Mucosa of descending colon (tissue), 3 donors: ENCODE results near the gene GID8. TPM values are rescaled to one million over a fixed set of nuclear protein-coding genes. Genes with fewer than 3 reads are reported as not detected.
A peak's percentile ranks its signal among the peaks of the same experiment; 100 is the strongest.

Experiments
- ATAC-seq: fragments of 200-7000 bp; cut with Tn5 transposase; one replicate; pipeline ENCODE4 v1.9.1; 2020; ENCODE audit warnings: mild to moderate bottlenecking, moderate library complexity
- DNase-seq, 3 donors: peaks; one replicate each; pipeline ENCODE4 v3.0.0-alpha.2; 2020
- H3K36me3 ChIP-seq: fragments of 200-600 bp; one replicate; pipeline ENCODE4 v1.8.0; 2021; ENCODE audit warnings: low read depth, mild to moderate bottlenecking
- H3K4me1 ChIP-seq: fragments of 200-600 bp; one replicate; pipeline ENCODE4 v1.8.0; 2021; ENCODE audit warnings: low read depth, mild to moderate bottlenecking
- H3K4me3 ChIP-seq: fragments of 200-600 bp; one replicate; pipeline ENCODE4 v1.8.0; 2021; ENCODE audit warnings: mild to moderate bottlenecking
- H3K9me3 ChIP-seq: fragments of 200-600 bp; one replicate; pipeline ENCODE4 v1.8.0; 2021; ENCODE audit warnings: mild to moderate bottlenecking
- intact Hi-C, 2 donors: fragments of 100-400 bp; cut with DNase I in 1 of 2; cut with micrococcal nuclease in 1 of 2; formaldehyde crosslinking; loops; one replicate each; pipeline versions ENCODE4 v1.11.0 to v1.11.1; 2022; cut with DNase I, micrococcal nuclease
- total RNA-seq, 3 donors: library from RNA; stranded (reverse); fragmentation: NEBNext Ultra II Directional in 2 of 3; extraction: Animal tissue kit (Norgen Biotek cat#: 25700) in 2 of 3; gene quantifications; one replicate each; pipeline versions ENCODE4 v1.2.1 to v1.2.4, GENCODE V29; 2021 to 2023
- TF ChIP-seq, protein P1 (sequence below): fragments of 200-600 bp; IDR thresholded peaks from one replicate; pipeline ENCODE4 v1.8.0; 2022; ENCODE audit warnings: antibody characterized with exemption, mild to moderate bottlenecking
- donor health status: DM: no; HTN: no; CAD: no; lungs with moderate emphysema.
- donor health status: DM: no; HTN: no; CAD: no.
- donor health status: DM: no; HTN: yes; CAD: no.

Gene GID8
- total RNA-seq, 3 donors from 2014 or later: 32.6 to 37.1 (median 34.2) TPM

DNA sequence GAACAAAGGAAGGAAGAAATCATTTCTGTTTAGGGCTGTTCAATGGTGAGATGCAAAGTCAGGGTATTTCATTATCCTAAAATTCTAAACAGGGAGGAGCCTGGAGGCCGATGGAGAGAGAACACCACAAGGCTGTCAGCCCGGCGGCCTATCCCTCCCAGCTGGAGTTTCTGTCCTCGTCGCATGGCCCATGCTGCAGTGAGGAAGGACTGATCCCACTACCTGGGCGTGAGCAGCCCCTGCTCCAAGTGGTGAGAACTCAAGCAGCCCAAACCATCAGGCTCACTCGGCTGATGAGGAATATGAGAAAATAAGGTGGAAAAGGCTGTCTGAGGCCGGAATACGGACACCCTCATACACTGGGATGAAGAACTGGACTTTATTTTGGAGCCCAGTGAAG lies 42.4 kb upstream of the GID8 start:
- DNase-seq (no peak), ATAC-seq (no peak)
- H3K4me1 ChIP-seq: peaks cover 20% of the 10 kb centered on the region
- no peak overlapping the region for H3K4me3 ChIP-seq
- peaks cover 23% of the 10 kb centered on the region for H3K36me3 ChIP-seq
- intact Hi-C loops: no loop called here
- H3K9me3 ChIP-seq: no peaks in the 10 kb centered on the region
- TF ChIP-seq, protein P1, sequence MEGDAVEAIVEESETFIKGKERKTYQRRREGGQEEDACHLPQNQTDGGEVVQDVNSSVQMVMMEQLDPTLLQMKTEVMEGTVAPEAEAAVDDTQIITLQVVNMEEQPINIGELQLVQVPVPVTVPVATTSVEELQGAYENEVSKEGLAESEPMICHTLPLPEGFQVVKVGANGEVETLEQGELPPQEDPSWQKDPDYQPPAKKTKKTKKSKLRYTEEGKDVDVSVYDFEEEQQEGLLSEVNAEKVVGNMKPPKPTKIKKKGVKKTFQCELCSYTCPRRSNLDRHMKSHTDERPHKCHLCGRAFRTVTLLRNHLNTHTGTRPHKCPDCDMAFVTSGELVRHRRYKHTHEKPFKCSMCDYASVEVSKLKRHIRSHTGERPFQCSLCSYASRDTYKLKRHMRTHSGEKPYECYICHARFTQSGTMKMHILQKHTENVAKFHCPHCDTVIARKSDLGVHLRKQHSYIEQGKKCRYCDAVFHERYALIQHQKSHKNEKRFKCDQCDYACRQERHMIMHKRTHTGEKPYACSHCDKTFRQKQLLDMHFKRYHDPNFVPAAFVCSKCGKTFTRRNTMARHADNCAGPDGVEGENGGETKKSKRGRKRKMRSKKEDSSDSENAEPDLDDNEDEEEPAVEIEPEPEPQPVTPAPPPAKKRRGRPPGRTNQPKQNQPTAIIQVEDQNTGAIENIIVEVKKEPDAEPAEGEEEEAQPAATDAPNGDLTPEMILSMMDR: no peak

DNA sequence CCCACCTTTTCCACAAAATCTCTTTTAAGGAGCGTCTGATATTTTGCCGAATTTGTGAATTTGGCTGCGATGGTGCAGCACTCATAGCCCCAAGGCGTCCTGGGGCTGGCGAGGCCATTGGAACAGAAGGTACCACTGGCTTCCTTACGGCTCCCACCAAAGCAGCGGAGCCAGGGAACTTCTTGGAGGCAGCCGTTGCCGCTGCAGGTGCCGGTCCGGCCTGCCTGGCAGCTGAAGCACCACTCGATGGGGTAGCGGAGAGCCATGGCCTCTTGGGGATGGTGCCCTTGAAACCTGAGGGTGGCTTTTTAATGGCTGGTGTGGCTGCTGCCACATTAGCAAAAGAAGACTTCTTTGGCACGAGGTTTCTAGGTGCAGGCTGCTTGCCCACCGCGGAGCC lies 41.4 kb upstream of the GID8 start:
- no peak overlapping the region for H3K4me3 ChIP-seq
- ATAC-seq: no peak
- no peak for DNase-seq
- peaks cover 29% of the 10 kb centered on the region for H3K4me1 ChIP-seq
- H3K36me3 ChIP-seq: peaks cover 23% of the 10 kb centered on the region
- intact Hi-C loops: no loop called here
- no peaks in the 10 kb centered on the region for H3K9me3 ChIP-seq
- TF ChIP-seq, protein P1: no peak

DNA sequence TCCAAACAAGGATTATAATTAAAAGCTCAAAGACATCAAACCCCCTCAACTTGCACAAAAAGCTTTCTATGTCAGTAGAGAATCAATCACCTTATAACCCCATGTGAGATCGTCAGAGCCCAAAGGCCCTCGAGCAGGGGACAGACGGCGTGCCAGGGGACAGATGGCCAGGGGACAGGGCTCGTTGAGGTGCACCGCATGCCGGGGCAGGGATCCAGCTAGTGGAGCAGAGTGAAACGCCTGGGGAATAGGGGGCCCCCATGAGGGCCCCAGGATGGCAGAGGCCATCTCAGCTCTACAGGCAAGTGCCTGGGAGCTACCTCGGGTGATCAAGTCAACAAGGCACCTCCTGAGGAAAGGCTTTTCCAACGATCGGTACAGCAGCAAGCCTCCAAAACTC lies 40.3 kb upstream of the GID8 start:
- DNase-seq (no peak), ATAC-seq (no peak)
- Histone ChIP-seq H3K4me3 (no peak overlapping the region), H3K36me3 (peaks cover 17% of the 10 kb centered on the region), H3K4me1 (peaks cover 29% of the 10 kb centered on the region), H3K9me3 (no peaks in the 10 kb centered on the region)
- TF ChIP-seq, protein P1: no peak
- intact Hi-C loops: no loop called here

DNA sequence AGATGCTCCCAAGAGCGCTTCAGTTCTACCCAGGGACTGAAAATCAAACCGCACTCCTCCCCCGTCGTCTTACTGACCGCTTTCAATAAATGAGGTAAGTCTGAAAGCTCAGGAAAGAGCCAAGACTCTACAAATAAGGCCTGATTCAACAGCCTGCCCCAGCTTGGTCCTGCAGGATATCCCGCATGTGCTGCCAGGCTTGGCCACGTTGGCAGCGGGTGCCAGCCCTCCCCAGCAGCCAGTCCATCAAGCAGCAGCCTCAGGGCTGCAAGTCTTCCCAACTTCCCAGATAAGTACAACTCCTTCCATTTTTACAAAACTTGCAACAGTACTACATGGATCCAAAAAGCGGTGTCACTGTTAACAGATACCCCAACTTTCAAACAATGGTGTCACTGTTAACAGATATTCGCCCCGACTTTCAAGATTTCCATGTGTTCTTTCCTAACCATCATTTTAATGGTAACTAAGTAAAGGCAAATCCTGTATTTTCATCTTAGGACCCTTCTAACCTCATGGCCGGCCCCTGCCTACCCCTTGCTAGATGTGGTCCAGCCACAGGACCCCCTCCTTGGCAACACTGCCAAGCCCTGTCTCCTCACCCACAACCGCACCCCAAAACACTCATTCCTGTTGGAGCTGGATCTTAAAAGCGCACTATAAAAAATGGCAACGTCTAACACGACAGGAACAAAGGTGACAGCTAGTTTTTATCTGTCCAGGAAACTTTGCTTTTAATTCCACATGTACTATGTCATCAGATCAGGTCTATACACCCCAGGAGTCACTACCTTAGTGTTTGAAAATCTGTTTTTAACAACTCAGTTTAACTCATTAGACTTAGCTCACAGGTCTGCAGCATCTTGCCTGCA lies 39.6 kb upstream of the GID8 start:
- intact Hi-C loops: no loop called here
- peaks cover 11% of the 10 kb centered on the region for H3K36me3 ChIP-seq

DNA sequence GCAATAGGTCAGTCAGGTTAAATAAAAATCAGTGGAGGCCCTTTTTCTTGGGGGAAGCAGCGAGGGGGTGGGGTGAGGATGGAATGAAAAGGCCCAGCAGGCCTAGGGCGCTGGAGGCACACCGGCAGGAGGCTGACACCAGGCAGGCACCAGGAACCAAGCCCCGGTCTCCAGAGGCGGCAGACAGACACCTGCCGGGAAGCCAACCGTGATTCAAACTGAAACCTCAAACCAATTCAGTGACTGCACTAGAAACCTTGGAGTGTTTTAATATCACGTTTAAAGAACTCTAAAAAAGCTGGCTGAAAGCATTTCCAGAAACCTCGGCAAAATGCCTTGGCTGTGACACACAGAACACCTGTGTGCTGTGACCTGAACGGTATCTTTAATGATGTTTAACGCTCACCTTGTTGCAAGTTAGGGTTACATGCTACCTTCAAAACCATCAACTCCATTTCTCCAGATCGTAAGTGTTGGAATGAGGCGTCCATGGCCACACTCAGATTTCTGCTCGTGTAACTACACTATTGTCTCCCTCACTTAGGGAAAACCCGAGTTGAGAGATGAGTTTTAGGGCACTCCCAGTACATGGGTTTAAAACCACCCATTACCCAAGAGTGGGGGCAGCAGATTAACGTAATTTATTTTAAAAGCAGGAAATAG lies 38.8 kb upstream of the GID8 start:
- intact Hi-C loops: no loop called here
- TF ChIP-seq, protein P1: no peak
- ATAC-seq: peak; percentile 4

More for the DNA sequence above, 39.6 kb upstream of the GID8 start:
- DNase-seq (peak in 1 of 3 donors; percentile 31), ATAC-seq (peak; percentile 26)
- Histone ChIP-seq H3K4me3 (no peak overlapping the region), H3K9me3 (no peaks in the 10 kb centered on the region), H3K4me1 (peaks cover 29% of the 10 kb centered on the region)
- TF ChIP-seq, protein P1: no peak

More for the DNA sequence above, 38.8 kb upstream of the GID8 start:
- peaks cover 29% of the 10 kb centered on the region for H3K4me1 ChIP-seq
- H3K36me3 ChIP-seq: peaks cover 5% of the 10 kb centered on the region
- no peak overlapping the region for H3K4me3 ChIP-seq
- no peak for DNase-seq
- no peaks in the 10 kb centered on the region for H3K9me3 ChIP-seq
